Upper lobe of left lung (tissue), 4 donors: ENCODE measurements around the gene RER1.

ENCODE experiments used
- EP300 ChIP-seq, 4 donors: sonication (generic); formaldehyde crosslinking; IDR thresholded peaks; one replicate each; pipeline ENCODE4 v1.5.1; 2017; ENCODE audit warnings: antibody characterized with exemption in 4 of 4, control low read depth in 2 of 4
- POLR2AphosphoS5 ChIP-seq, 2 donors: sonication (generic); formaldehyde crosslinking; IDR thresholded peaks; one replicate each; pipeline ENCODE4 v1.5.1; 2017; ENCODE audit warnings: antibody characterized with exemption in 2 of 2

DNA sequence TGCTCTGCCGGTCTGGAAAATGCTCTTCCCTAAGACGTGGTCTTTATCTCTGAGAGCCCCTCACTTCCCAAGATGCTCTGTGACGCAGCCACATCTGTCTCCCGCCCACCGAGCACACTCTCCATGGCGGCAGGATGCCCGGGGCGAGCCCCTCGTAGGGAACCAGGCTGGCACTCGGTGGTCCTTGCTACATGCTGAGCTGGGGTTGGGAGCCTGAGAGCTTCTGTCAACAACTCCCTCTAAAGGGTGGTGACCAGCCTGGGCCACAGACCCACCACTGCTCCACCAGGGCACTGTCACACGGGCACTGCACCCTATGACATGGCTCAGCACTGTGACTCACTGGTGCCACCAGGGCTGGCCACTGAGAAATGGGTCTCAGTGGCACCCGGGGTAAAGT lies 18.1 kb downstream of the RER1 start:
- TF ChIP-seq POLR2AphosphoS5 (IDR thresholded peaks at IDR 0.05) (no peak), EP300 (IDR thresholded peaks at IDR 0.05) (no peak)
